H9 (cell line): ENCODE data around the gene OGFOD1. TPM values are rescaled to one million over a fixed set of nuclear protein-coding genes. Genes with fewer than 3 reads are reported as not detected.

ENCODE experiments used
- DNase-seq: peaks from one replicate; pipeline ENCODE4 v3.0.0-alpha.2; 2017
- H2AFZ ChIP-seq: one replicate; pipeline ENCODE4 v1.6.1; 2013; ENCODE audit warnings: mild to moderate bottlenecking, low read length, control low read depth, moderate library complexity
- H2AK5ac ChIP-seq: 2 replicates; pipeline ENCODE4 v1.6.1; 2013; ENCODE audit warnings: low read length, control low read depth, mixed read lengths; ENCODE audit not compliant: insufficient read length
- H2BK120ac ChIP-seq: one replicate; pipeline ENCODE4 v1.6.1; 2013; ENCODE audit warnings: low read depth, mild to moderate bottlenecking, low read length, control low read depth, inconsistent platforms; ENCODE audit not compliant: poor library complexity, severe bottlenecking
- H2BK12ac ChIP-seq: 2 replicates; pipeline ENCODE4 v1.6.1; 2013; ENCODE audit warnings: low read length, control low read depth, mixed read lengths, low read depth; ENCODE audit not compliant: insufficient read length
- H2BK15ac ChIP-seq: 2 replicates; pipeline ENCODE4 v1.6.1; 2013; ENCODE audit warnings: low read depth, low read length, control low read depth
- H2BK20ac ChIP-seq: one replicate; pipeline ENCODE4 v1.6.1; 2013; ENCODE audit warnings: low read depth, mild to moderate bottlenecking, low read length, control low read depth, inconsistent platforms; ENCODE audit not compliant: poor library complexity, severe bottlenecking
- H2BK5ac ChIP-seq: 2 replicates; pipeline ENCODE4 v1.6.1; 2013; ENCODE audit warnings: low read length, control low read depth, mixed read lengths; ENCODE audit not compliant: insufficient read length
- H3K14ac ChIP-seq: 2 replicates; pipeline ENCODE4 v1.6.1; 2013; ENCODE audit warnings: low read length, control low read depth; ENCODE audit not compliant: insufficient read depth
- H3K18ac ChIP-seq: 2 replicates; pipeline ENCODE4 v1.6.1; 2013; ENCODE audit warnings: low read depth, mild to moderate bottlenecking, mixed read lengths, low read length, control low read depth; ENCODE audit not compliant: insufficient read length
- H3K23ac ChIP-seq: 2 replicates; pipeline ENCODE4 v1.6.1; 2013; ENCODE audit warnings: low read length, control low read depth, mixed read lengths, low read depth; ENCODE audit not compliant: insufficient read length
- H3K23me2 ChIP-seq: 2 replicates; pipeline ENCODE4 v1.6.1; 2013; ENCODE audit warnings: low read depth, mild to moderate bottlenecking, mixed read lengths, low read length, control low read depth; ENCODE audit not compliant: insufficient read length, poor library complexity, severe bottlenecking
- H3K27ac ChIP-seq: 2 replicates; pipeline ENCODE4 v1.5.1; 2013; ENCODE audit warnings: low read length, control low read depth, mixed read lengths, low read depth; ENCODE audit not compliant: insufficient read length
- H3K27me3 ChIP-seq: 2 replicates; pipeline ENCODE4 v1.6.1; 2013; ENCODE audit warnings: low read length, control low read depth, inconsistent platforms; ENCODE audit not compliant: insufficient read depth
- H3K4ac ChIP-seq: 2 replicates; pipeline ENCODE4 v1.6.1; 2013; ENCODE audit warnings: low read depth, mild to moderate bottlenecking, control low read depth, inconsistent platforms, low read length, moderate library complexity
- H3K4me1 ChIP-seq: 2 replicates; pipeline ENCODE4 v1.6.1; 2013; ENCODE audit warnings: low read length, control low read depth, inconsistent platforms; ENCODE audit not compliant: insufficient read depth
- H3K4me2 ChIP-seq: 2 replicates; pipeline ENCODE4 v1.6.1; 2013; ENCODE audit warnings: low read length, control low read depth, mixed read lengths; ENCODE audit not compliant: insufficient read length, insufficient read depth
- H3K56ac ChIP-seq: 2 replicates; pipeline ENCODE4 v1.6.1; 2013; ENCODE audit warnings: low read depth, mild to moderate bottlenecking, mixed read lengths, low read length, control low read depth; ENCODE audit not compliant: insufficient read length
- H3K79me1 ChIP-seq: 2 replicates; pipeline ENCODE4 v1.6.1; 2013; ENCODE audit warnings: low read depth, mild to moderate bottlenecking, moderate library complexity, low read length, control low read depth, inconsistent platforms; ENCODE audit not compliant: insufficient read depth, poor library complexity, severe bottlenecking
- H3K79me2 ChIP-seq: 2 replicates; pipeline ENCODE4 v1.6.1; 2013; ENCODE audit warnings: low read length, control low read depth, inconsistent platforms; ENCODE audit not compliant: insufficient read depth
- H3K9ac ChIP-seq: 2 replicates; pipeline ENCODE4 v1.6.1; 2013; ENCODE audit warnings: low read length, control low read depth, mixed read lengths; ENCODE audit not compliant: insufficient read length; ENCODE audit errors: extremely low read depth
- H3K9me3 ChIP-seq: one replicate; pipeline ENCODE4 v1.6.1; 2013; ENCODE audit warnings: low read depth, low read length, inconsistent platforms; ENCODE audit not compliant: control insufficient read depth
- H3T11ph ChIP-seq: one replicate; pipeline ENCODE4 v1.6.1; 2013; ENCODE audit warnings: mild to moderate bottlenecking, low read length, control low read depth, inconsistent platforms
- H4K20me1 ChIP-seq: one replicate; pipeline ENCODE4 v1.6.1; 2013; ENCODE audit not compliant: control insufficient read depth, insufficient read length, insufficient read depth
- H4K5ac ChIP-seq: 2 replicates; pipeline ENCODE4 v1.6.1; 2013; ENCODE audit warnings: low read depth, mild to moderate bottlenecking, mixed read lengths, low read length, control low read depth; ENCODE audit not compliant: insufficient read length
- H4K8ac ChIP-seq: replicated peaks from 2 replicates; pipeline ENCODE4 v1.6.1; 2013; ENCODE audit warnings: low read length, control low read depth, mixed read lengths, low read depth; ENCODE audit not compliant: insufficient read length
- H4K91ac ChIP-seq: 2 replicates; pipeline ENCODE4 v1.6.1; 2013; ENCODE audit warnings: low read depth, mild to moderate bottlenecking, moderate library complexity, mixed read lengths, low read length, control low read depth; ENCODE audit not compliant: insufficient read length
- H3K27ac Mint-ChIP-seq, 3 experiments: 2 replicates in 2 of 3; 3 replicates in 1 of 3; pipeline ENCODE4 v1.8.0; 2020 to 2021; ENCODE audit warnings: mixed read lengths in 3 of 3, mild to moderate bottlenecking in 1 of 3, moderate library complexity in 1 of 3
- H3K27me3 Mint-ChIP-seq: 2 replicates; pipeline ENCODE4 v1.8.0; 2021; ENCODE audit warnings: low read depth, mild to moderate bottlenecking, moderate library complexity, mixed read lengths
- H3K36me3 Mint-ChIP-seq, 3 experiments: 2 replicates in 2 of 3; 3 replicates in 1 of 3; pipeline ENCODE4 v1.8.0; 2020 to 2021; ENCODE audit warnings: low read depth in 3 of 3, mixed read lengths in 3 of 3; ENCODE audit not compliant: insufficient read depth in 1 of 3
- H3K4me1 Mint-ChIP-seq, 2 experiments: 2 replicates each; pipeline ENCODE4 v1.8.0; 2020; ENCODE audit warnings: mixed read lengths in 2 of 2
- H3K4me3 Mint-ChIP-seq, 2 experiments: 2 replicates in 1 of 2; 3 replicates in 1 of 2; pipeline ENCODE4 v1.8.0; 2020 to 2021; ENCODE audit warnings: mild to moderate bottlenecking in 2 of 2, mixed read lengths in 2 of 2, moderate library complexity in 1 of 2
- H3K9me3 Mint-ChIP-seq, 2 experiments: 2 replicates in 1 of 2; 3 replicates in 1 of 2; pipeline ENCODE4 v1.8.0; 2020; ENCODE audit warnings: mild to moderate bottlenecking in 2 of 2, mixed read lengths in 2 of 2, moderate library complexity in 1 of 2
- WGBS: extraction: QIAGEN DNeasy Blood & Tissue Kit; methylation state at CpG from one replicate; pipeline ENCODE4 v1.1.7; 2013; ENCODE audit warnings: missing lambda C conversion rate, low lambda C conversion rate, mixed read lengths; ENCODE audit not compliant: insufficient read length; ENCODE audit errors: extremely low coverage; 5-methylcytosine and 5-hydroxymethylcytosine counted together
- total RNA-seq: library from RNA; stranded (reverse); gene quantifications from 2 replicates; pipeline ENCODE4 v1.2.1, GENCODE V29; 2021
- TF ChIP-seq, protein P1 (sequence below): fragments of 200-600 bp; sonication (generic); conservative IDR thresholded peaks from 3 replicates; pipeline ENCODE4 v1.8.0; 2021; ENCODE audit warnings: antibody characterized with exemption, mild to moderate bottlenecking

OGFOD1 gene
- total RNA-seq, 1 experiment from 2014 or later: 66.5 TPM

GRCh38 chr16:56450275-56450985, 924 bp upstream of the OGFOD1 start:
- WGBS: no CpG with 5 or more reads among the region's 18 CpGs
- H3K4me2 ChIP-seq: peak overlapping the region; percentile 94
- H2BK120ac ChIP-seq: no peak overlapping the region

More at GRCh38 chr16:56450275-56450985, 924 bp upstream of the OGFOD1 start:
- Histone ChIP-seq H4K8ac (no peak overlapping the region), H3K56ac (no peak overlapping the region), H3K23me2 (peaks cover 14% of the 10 kb centered on the region), H3K9me3 (no peaks in the 10 kb centered on the region), H4K20me1 (no peaks in the 10 kb centered on the region), H3K4me1 (peaks cover 5% of the 10 kb centered on the region; the same call in 1 of the 2 replicates), H3K14ac (peak overlapping the region; percentile 93), H3K79me1 (peaks cover 9% of the 10 kb centered on the region), H3K18ac (peak overlapping the region; percentile 84), H2BK5ac (no peak overlapping the region), H3K79me2 (peaks cover 34% of the 10 kb centered on the region), H3K27ac (no peak overlapping the region), H3T11ph (no peak overlapping the region), H3K23ac (no peak overlapping the region), H2AK5ac (no peak overlapping the region), H3K4ac (no peak overlapping the region), H2BK20ac (no peak overlapping the region), H4K91ac (no peak overlapping the region), H4K5ac (no peak overlapping the region), H2AFZ (no peak overlapping the region), H2BK15ac (no peak overlapping the region), H3K9ac (peak overlapping the region; percentile 95), H3K27me3 (no peaks in the 10 kb centered on the region), H2BK12ac (no peak overlapping the region)
- Mint-ChIP-seq H3K4me1 (peaks cover 17 to 23% of the 10 kb centered on the region in 2 experiments), H3K9me3 (no peaks in the 10 kb centered on the region; a peak in 1 of 5 replicates), H3K36me3 (peaks cover 20 to 47% (median 43%) of the 10 kb centered on the region in 3 experiments), H3K27ac (peak overlapping the region; percentile 94 to 99 (median 97); a peak in 6 of 7 replicates), H3K4me3 (peak overlapping the region; percentile 96 to 99), H3K27me3 (no peaks in the 10 kb centered on the region)
- TF ChIP-seq, protein P1, sequence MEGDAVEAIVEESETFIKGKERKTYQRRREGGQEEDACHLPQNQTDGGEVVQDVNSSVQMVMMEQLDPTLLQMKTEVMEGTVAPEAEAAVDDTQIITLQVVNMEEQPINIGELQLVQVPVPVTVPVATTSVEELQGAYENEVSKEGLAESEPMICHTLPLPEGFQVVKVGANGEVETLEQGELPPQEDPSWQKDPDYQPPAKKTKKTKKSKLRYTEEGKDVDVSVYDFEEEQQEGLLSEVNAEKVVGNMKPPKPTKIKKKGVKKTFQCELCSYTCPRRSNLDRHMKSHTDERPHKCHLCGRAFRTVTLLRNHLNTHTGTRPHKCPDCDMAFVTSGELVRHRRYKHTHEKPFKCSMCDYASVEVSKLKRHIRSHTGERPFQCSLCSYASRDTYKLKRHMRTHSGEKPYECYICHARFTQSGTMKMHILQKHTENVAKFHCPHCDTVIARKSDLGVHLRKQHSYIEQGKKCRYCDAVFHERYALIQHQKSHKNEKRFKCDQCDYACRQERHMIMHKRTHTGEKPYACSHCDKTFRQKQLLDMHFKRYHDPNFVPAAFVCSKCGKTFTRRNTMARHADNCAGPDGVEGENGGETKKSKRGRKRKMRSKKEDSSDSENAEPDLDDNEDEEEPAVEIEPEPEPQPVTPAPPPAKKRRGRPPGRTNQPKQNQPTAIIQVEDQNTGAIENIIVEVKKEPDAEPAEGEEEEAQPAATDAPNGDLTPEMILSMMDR: no peak
- no peak for DNase-seq
